Activated naive CD4-positive, alpha-beta T cell treated with anti-CD3 and anti-CD28 coated beads, Interleukin-2, amount 50 U/mL, for 72 hours (primary cell): Measurements from ENCODE around the gene ETNK1. TPM values are rescaled to one million over a fixed set of nuclear protein-coding genes. Genes with fewer than 3 reads are reported as not detected.
"Not testable (repeated sequence)": the region's sequence is repeated elsewhere in the genome, so short reads cannot be mapped to it uniquely, and the experiment has no call there.

ENCODE experiments used
- ATAC-seq, 2 donors: fragments of 150-1000 bp; cut with Tn5 transposase; 2 replicates each; pipeline ENCODE4 v1.10.0; 2021; ENCODE audit warnings: mild to moderate bottlenecking in 2 of 2, moderate library complexity in 2 of 2
- DNase-seq, 2 donors: peaks; one replicate each; pipeline ENCODE4 v3.0.0; 2021 to 2022; ENCODE audit warnings: low spot score in 2 of 2
- H3K27ac Mint-ChIP-seq, 2 donors: one replicate each; pipeline ENCODE4 v1.8.0; 2022; ENCODE audit warnings: mild to moderate bottlenecking in 2 of 2, mixed read lengths in 2 of 2
- H3K36me3 Mint-ChIP-seq, 2 donors: one replicate each; pipeline ENCODE4 v1.8.0; 2022; ENCODE audit warnings: mixed read lengths in 2 of 2
- H3K9me3 Mint-ChIP-seq, 2 donors: one replicate each; pipeline ENCODE4 v1.8.0; 2022; ENCODE audit warnings: mixed read lengths in 2 of 2
- total RNA-seq, 2 donors: library from RNA; stranded (reverse); gene quantifications; one replicate each; pipeline ENCODE4 v1.2.3, GENCODE V29; 2022

ETNK1 gene
- total RNA-seq, 2 donors from 2014 or later = 66.5 to 67.2 TPM

DNA sequence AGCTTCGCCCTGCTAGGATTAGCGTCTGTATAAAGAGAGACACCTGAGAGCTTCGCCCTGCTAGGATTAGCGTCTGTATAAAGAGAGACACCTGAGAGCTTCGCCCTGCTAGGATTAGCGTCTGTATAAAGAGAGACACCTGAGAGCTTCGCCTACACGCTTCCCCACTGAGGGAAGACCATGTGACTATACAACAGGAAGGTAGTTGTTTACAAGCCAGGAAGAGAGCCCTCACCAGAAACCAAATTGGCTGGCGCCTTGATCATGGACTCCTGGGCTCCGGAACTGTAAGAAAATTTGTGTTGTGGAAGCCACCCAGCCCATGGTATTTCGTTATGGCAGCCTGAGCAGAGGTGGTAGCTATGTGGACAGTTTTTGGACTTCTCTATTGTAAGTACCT is 74.7 kb downstream of the ETNK1 start:
- H3K36me3 Mint-ChIP-seq, H3K9me3 Mint-ChIP-seq, H3K27ac Mint-ChIP-seq, DNase-seq, ATAC-seq: not testable (repeated sequence)

DNA sequence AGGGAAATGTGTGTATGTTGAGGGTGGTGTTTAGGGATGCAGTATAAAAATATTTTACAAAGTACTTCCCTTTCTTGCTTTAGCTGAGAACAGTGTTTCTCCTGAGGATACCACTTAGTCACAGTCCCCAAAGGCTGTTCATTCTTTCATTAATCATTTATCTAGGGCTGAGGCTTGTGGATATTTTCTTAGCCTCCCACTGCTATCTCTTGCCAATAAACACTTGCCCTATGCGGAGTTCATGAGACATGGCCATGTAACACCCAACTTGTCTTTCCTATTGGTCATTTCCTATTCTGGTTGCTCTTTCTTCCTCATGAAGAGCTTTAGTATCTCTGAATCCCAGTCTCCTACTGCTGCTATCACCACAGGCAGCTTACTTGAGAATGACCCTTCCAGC is 75.1 kb downstream of the ETNK1 start:
- Mint-ChIP-seq H3K36me3 (no peaks in the 10 kb centered on the region), H3K9me3 (no peaks in the 10 kb centered on the region), H3K27ac (no peak overlapping the region)
- ATAC-seq (no peak), DNase-seq (no peak)

DNA sequence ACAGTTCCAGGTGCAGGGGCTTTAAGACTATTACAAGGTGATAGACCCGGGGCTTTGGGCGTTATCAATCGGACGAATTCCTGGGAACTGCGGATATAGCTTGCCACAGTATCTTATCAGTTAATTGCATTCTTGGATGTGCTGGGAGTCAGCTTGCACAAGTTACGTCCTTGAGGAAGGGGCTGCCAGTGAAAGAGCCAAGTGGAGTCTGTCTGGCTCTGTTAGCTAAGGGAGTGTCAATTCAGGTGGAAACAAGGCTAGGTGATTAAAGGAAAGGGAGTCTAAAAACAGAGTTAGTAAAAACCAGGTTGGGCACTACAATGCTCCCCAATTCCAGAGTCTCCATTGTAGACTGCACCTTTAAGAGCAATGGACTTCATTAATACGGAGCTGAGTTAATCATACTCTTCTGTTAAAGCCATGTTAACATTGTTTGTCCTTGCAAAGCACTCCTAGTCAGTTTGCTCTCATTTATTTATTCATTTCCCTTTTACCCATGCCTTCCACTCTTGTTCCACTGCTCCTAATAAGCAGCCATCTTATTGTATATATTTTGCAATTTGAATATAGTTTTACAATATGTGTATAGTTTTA is 76.3 kb downstream of the ETNK1 start:
- DNase-seq, H3K9me3 Mint-ChIP-seq, H3K27ac Mint-ChIP-seq, H3K36me3 Mint-ChIP-seq, ATAC-seq: not testable (repeated sequence)

DNA sequence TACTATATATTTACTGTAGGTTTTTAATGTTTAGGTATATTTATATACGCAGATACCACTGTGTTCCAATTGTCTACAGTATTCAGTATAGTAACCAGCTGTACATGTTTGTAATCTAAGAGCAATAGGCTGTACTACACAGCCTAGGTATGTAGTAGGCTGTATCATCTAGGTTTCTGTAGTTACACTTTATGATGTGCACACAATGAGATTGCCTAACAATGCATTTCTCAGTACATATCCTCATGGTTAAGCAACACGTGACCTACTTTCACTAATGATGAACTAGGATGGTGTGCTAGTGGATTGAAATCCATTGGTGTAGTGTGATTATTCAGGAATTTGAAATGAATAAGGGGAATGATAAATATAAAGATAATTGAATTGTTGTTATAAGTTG is 77.7 kb downstream of the ETNK1 start:
- DNase-seq (no peak), ATAC-seq (no peak)
- Mint-ChIP-seq H3K36me3 (no peaks in the 10 kb centered on the region), H3K27ac (no peak overlapping the region), H3K9me3 (no peaks in the 10 kb centered on the region)

DNA sequence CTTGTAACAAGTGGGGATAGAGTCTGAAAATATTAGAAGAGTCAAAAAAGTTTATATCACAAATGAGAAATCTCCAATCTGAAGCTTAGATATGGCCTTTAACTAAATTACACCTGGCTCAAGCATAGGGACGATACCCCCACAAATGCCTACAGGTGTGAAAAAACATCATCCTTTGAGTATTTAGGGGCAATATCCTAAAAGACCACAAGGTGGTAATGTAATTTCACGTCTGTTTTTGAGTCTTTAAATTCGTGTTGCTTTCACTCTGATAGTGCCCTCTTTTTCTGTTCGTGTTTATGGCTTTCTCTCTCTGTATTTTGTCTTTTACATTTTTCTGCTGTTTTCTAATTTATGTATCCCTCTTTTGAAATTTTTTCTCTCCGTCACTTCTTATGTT is 84.3 kb downstream of the ETNK1 start:
- no peaks in the 10 kb centered on the region for H3K36me3 Mint-ChIP-seq
- ATAC-seq (no peak), DNase-seq (no peak)
- no peak overlapping the region for H3K27ac Mint-ChIP-seq
- no peaks in the 10 kb centered on the region for H3K9me3 Mint-ChIP-seq

DNA sequence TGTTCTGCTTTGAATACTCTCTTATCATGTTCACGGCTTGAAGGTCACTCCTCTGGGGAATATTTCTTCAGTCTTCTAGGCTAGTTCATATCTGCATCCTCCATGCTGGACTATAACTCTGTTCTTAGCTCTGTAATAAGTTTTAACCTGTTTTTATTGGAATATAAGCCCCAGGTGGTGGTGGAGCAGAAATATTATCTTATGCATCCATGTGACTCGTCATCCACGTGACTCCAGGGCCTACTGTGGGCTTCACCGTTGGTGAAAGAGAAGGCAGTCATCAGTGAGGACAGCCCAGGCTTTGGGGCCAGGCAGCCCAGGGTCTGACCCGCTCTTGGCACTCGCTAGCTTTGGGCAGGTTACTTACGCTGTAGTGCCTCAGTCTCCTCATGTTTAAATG is 87.1 kb downstream of the ETNK1 start:
- Mint-ChIP-seq H3K9me3 (no peaks in the 10 kb centered on the region), H3K36me3 (no peaks in the 10 kb centered on the region), H3K27ac (no peak overlapping the region)
- ATAC-seq (no peak), DNase-seq (no peak)

DNA sequence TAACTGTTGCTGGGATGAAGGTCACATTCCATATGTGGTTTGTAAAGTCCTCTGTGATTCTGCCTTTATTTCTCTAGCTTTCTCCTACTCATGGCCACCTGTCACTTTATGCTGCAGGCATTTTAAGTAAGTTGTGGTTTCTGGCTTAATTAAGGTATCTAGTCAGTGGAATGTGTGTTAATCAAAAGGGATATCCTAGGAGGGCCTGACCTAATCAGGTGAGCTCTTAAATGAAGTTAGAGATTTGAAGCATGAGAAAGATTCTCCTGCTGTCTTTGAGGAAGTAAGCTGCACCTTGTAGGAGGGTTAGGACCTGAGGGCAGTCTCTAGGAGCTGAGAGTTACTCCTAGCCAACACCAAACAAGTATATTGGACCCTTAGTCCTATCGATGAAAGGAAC is 90.3 kb downstream of the ETNK1 start:
- Mint-ChIP-seq H3K36me3 (no peaks in the 10 kb centered on the region), H3K27ac (no peak overlapping the region), H3K9me3 (no peaks in the 10 kb centered on the region)
- no peak for ATAC-seq
- no peak for DNase-seq

DNA sequence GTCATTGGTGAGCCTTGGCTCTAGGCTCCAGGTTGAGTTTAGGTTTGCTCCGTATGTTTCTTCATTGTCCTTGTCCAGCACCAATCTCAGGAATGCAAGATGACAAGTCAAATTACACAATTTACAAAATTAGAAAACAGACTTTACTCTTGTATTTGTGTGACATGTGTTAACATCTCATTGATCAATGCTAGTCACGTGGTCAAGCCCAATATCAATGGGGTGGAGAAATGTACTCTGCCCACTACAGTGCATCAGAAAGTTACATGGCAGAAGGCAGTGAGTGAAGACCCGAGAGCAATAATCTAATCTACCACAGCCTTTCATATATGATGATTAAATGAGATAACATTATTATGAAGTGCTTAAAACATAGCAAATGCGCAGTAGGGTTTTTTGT is 94.8 kb downstream of the ETNK1 start:
- H3K36me3 Mint-ChIP-seq = no peaks in the 10 kb centered on the region
- no peak for DNase-seq

DNA sequence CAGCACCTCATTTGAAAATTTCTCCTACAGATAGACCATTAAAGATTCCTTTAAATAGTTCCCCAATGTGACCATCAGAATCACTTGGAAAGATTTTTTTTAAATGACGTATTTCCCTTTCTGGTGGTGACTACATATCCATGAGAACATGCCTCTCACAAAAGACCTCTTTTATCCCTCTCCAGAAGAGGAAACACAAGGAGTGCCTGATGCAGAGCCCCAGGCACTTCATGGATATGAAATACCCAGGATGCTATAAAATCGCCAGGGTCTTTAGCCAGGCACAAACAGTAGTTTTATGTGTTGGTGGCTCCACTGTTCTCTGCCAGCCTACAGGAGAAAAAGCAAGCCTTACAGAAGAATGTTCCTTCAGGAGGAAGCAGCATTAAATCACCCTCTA is 97.1 kb downstream of the ETNK1 start:
- no peaks in the 10 kb centered on the region for H3K36me3 Mint-ChIP-seq
- H3K27ac Mint-ChIP-seq = no peak overlapping the region
- ATAC-seq (no peak), DNase-seq (no peak)
- no peaks in the 10 kb centered on the region for H3K9me3 Mint-ChIP-seq

More for the DNA sequence above, 94.8 kb downstream of the ETNK1 start:
- no peak for ATAC-seq
- H3K27ac Mint-ChIP-seq = no peak overlapping the region
- H3K9me3 Mint-ChIP-seq = no peaks in the 10 kb centered on the region

DNA sequence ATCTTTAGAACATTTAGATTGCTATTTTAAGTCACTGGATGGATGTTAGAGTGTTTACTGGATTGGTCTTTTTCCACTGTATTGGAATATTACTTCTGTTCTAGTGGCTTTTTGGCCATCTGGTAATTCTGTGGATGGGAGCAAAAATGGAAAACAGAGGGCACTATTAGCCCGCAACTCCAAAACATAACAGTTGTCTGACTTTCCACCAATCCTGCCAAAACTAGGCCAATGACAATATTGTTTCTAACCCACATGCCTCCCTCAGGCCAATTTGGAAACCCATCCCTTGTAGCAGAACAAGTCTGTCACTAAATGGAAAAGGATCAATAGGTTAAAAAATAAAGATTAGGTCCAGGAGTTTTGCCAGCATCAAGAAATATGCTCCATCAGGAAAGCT is 97.8 kb downstream of the ETNK1 start:
- DNase-seq = no peak
- H3K27ac Mint-ChIP-seq = no peak overlapping the region
- no peaks in the 10 kb centered on the region for H3K36me3 Mint-ChIP-seq
- ATAC-seq = no peak
- H3K9me3 Mint-ChIP-seq = no peaks in the 10 kb centered on the region

DNA sequence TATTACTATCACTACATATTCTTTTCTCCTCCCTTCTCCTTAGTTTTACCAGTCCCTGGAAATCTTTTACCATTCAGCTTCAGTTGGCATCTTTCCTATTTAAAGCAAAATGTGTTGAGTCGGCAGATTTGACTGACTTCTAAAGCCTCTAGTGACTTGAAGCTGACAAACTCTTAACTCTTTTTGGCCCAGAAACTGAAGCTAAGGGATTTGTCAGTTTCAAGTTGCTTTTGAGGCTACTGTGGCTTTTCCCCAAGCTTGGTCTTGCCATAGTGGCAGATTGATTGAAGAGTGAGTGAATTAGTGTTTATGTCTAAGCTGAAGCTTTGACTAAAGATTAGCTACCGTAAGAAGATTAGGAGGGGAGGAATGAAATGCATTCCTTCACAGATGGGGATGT is 104.0 kb downstream of the ETNK1 start:
- H3K9me3 Mint-ChIP-seq = no peaks in the 10 kb centered on the region
- no peak overlapping the region for H3K27ac Mint-ChIP-seq
- DNase-seq = no peak
- no peak for ATAC-seq
- no peaks in the 10 kb centered on the region for H3K36me3 Mint-ChIP-seq

DNA sequence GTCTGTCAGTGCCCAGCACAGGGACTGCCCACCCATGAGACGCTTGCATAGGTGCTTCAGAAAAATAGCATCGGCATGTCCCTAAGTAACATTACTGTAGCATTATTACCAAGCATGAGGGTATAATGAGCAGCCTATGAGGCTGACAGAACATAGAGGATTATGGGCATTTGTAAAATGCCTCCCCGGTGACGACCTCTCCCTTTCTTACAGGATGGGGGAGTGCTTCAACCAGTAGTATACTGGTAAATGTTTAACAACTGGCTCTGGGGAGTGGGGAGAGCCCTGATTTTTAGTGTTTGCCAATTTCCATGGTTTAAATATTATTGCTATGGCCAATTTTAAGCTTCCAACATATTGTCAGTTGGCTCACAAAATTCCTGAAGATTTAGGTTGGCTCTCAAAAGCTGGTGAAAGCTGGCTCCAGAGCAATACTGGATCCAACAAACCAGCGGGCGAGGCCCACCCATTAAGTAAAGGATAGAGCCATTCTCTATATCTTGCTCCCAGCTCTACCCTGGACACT is 104.5 kb downstream of the ETNK1 start:
- no peaks in the 10 kb centered on the region for H3K9me3 Mint-ChIP-seq
- no peak for ATAC-seq
- no peak for DNase-seq
- no peaks in the 10 kb centered on the region for H3K36me3 Mint-ChIP-seq
- no peak overlapping the region for H3K27ac Mint-ChIP-seq

DNA sequence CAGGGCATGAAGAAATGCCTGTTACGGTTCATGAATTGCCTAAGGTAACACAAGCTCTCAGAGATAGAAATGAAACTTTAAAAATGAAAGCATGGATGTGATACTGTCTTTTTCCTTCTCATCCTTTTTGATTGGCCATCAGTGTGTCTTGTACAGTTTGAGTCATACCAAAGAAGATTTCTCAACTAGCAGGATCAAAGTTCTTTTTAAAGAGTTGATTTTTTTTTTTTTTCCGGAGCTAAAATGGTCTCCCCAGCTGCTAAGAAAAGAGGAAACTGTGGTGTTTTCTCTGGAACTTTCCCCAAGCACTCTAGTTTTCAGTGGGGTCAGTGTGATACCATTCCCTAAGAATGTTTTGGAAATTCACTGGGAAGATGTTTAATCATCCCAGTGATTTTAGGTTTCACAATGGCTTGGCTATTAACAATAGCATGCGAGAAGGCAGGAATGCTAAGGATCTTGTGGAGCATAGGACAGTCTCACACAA is 105.0 kb downstream of the ETNK1 start:
- Mint-ChIP-seq H3K27ac (no peak overlapping the region), H3K36me3 (no peaks in the 10 kb centered on the region), H3K9me3 (no peaks in the 10 kb centered on the region)
- ATAC-seq = peak in 1 of 2 donors; percentile 32
- no peak for DNase-seq

DNA sequence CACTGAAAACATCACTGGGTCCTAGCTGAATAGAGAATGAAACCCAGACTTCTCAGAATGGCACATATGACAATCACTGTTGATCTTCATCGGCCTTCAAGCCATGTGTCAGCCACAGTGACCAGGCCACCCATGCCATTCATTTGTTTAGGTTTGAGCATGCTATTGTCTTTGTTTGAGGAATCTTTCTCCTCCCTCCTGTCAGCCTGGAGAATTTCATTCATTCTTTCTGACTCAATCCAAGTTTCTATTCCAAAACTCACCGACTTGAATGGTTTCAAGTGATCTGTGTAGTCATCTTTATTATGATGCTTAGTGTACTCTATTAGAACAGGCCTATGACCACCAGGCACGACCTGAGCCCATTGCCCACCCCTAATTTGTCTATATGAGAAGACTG is 106.3 kb downstream of the ETNK1 start:
- Mint-ChIP-seq H3K9me3 (no peaks in the 10 kb centered on the region), H3K27ac (no peak overlapping the region), H3K36me3 (no peaks in the 10 kb centered on the region)
- no peak for ATAC-seq
- DNase-seq = no peak

DNA sequence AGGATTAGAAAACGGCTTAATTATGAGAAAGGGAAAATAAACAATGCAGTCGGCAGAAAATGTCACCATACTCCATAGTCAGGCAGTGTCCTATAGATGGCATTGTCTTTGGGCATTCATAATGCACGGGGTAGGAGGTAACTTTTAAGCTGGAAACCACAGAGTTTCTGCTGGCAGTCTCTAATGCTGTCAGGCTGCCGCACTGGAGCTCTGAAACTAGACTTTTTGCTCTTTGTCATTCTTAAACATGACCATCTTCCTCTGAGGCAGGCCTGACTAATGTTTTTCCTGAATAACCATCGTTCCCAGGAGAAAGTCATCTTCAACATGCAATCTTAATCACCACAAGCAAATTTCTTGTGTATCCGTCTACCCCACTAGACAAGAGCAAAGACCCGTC is 108.8 kb downstream of the ETNK1 start:
- H3K36me3 Mint-ChIP-seq = no peaks in the 10 kb centered on the region
- H3K27ac Mint-ChIP-seq = no peak overlapping the region
- no peaks in the 10 kb centered on the region for H3K9me3 Mint-ChIP-seq
- DNase-seq (no peak), ATAC-seq (no peak)

DNA sequence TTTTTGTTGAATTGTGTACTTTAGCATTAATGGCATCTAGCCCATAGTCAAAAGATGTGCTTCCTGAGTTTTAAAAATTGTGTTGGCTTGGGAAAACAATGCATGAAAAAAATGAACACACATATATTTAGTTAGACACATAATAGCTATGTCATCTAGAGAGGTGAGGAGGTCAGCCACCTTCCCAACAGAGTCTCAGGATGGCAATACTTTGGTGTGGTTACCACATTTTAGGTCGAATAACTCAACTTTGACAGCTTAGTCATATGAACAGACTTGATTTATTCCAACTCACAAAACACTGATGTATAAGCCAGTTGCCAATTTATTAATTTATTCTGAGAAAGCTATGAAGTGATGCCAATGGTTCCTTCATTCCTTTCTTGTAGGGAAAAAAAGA is 114.0 kb downstream of the ETNK1 start:
- Mint-ChIP-seq H3K36me3 (no peaks in the 10 kb centered on the region), H3K27ac (no peak overlapping the region), H3K9me3 (no peaks in the 10 kb centered on the region)
- ATAC-seq (no peak), DNase-seq (no peak)
